HUES48 (cell line): ENCODE results near the gene PRKCH.

Experiments used
- H3K27ac ChIP-seq: one replicate; pipeline ENCODE4 v1.7.0; 2013; ENCODE audit warnings: low read depth, low read length, inconsistent platforms
- H3K27me3 ChIP-seq: 2 replicates; pipeline ENCODE4 v1.6.1; 2013; ENCODE audit warnings: mild to moderate bottlenecking, low read length; ENCODE audit not compliant: control insufficient read depth, insufficient read depth
- H3K36me3 ChIP-seq: 2 replicates; pipeline ENCODE4 v1.6.1; 2013; ENCODE audit warnings: low read length; ENCODE audit not compliant: control insufficient read depth, insufficient read depth
- H3K4me1 ChIP-seq: 2 replicates; pipeline ENCODE4 v1.6.1; 2013; ENCODE audit warnings: mild to moderate bottlenecking, low read length; ENCODE audit not compliant: control insufficient read depth, insufficient read depth
- H3K4me3 ChIP-seq: 2 replicates; pipeline ENCODE4 v1.5.1; 2013; ENCODE audit warnings: mild to moderate bottlenecking, low read depth, low read length
- H3K9ac ChIP-seq: 2 replicates; pipeline ENCODE4 v1.6.1; 2013; ENCODE audit warnings: mild to moderate bottlenecking, low read depth, low read length, moderate library complexity
- H3K9me3 ChIP-seq: 2 replicates; pipeline ENCODE4 v1.6.1; 2013; ENCODE audit warnings: low read length; ENCODE audit not compliant: control insufficient read depth, insufficient read depth

PRKCH gene

DNA sequence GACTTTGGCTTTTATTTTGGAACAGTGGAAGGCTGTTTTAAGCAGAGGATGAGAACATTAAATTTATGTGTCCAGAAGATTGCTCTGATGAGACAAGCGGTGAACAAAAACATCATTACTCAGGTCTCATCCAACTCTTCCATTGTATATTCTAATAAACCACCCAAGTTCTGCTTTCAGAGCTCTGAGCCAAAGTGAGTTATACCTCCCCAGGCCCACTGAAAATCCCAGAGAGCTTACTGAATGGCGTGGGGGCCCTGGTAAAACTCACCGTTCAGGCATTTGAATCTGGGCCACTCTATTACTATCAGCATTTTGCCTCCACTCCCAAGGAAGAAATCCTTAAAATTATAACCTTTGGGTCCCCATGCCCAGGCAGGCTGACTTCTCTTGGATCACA is 251.9 kb downstream of the PRKCH start:
- Histone ChIP-seq H3K27ac (no peak overlapping the region), H3K4me1 (peaks cover 14% of the 10 kb centered on the region), H3K27me3 (peaks cover 10% of the 10 kb centered on the region), H3K9me3 (no peaks in the 10 kb centered on the region), H3K4me3 (no peak overlapping the region), H3K36me3 (no peaks in the 10 kb centered on the region), H3K9ac (no peak overlapping the region)

DNA sequence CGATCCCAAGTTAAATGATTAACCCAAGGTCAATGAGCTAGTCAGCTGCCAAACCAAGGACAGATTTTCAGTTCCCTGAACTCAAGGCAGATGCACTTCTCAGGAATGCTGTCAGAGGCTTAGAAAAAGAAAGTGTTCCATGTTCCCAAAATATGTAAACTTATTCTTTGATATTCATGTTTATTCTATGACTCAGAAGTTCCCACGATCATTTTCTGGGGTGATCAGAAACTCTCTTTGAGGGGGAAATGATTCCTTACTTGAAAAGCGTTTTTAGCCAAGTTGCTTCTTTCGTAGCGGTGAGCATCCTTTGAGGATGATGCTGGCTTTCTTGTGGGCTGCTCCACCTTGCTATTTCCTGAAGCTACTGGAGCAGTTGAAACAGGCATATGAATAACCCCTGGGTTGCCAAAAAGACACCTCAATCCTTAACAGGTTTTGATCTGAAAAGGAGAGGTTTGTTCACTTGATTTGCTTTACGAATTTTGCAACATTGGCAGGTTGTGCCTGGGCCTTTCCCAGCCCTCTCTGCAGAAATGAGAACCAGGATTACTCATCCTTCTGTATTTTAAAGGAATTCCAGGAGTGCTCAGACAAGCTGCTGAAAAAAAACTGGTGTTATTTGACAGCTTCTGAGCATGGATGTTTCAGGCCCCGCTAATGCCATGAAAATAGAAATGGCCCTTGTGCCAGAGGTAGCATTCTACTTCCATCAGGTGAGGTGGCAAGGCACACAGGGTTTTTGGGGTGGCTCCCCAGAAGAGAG is 252.6 kb downstream of the PRKCH start:
- H3K4me1 ChIP-seq = peaks cover 10% of the 10 kb centered on the region
- H3K36me3 ChIP-seq = no peaks in the 10 kb centered on the region
- no peak overlapping the region for H3K4me3 ChIP-seq
- peaks cover 9% of the 10 kb centered on the region for H3K27me3 ChIP-seq
- H3K9ac ChIP-seq = no peak overlapping the region
- no peak overlapping the region for H3K27ac ChIP-seq
- no peaks in the 10 kb centered on the region for H3K9me3 ChIP-seq

DNA sequence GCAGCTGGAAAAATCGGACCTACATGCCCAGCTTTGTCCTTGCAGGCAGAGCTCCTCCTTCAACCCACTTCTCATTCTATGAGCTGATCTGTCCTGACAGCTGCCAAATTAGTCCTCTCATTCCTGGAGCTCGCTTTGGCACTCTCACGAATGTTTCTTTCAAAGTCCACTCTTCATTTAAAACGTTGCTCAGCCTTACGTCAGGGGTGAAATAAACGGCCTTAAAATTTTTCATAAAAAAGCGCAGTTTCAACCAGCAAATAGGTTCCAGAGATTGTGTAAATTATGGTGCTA is 253.1 kb downstream of the PRKCH start:
- Histone ChIP-seq H3K9ac (no peak overlapping the region), H3K36me3 (no peaks in the 10 kb centered on the region), H3K27ac (no peak overlapping the region), H3K27me3 (peaks cover 4% of the 10 kb centered on the region; the same call in 1 of the 2 replicates), H3K4me3 (no peak overlapping the region), H3K4me1 (0 out of 2 replicates have a peak, but pooled peaks cover 4% of the 10 kb centered on the region), H3K9me3 (no peaks in the 10 kb centered on the region)

DNA sequence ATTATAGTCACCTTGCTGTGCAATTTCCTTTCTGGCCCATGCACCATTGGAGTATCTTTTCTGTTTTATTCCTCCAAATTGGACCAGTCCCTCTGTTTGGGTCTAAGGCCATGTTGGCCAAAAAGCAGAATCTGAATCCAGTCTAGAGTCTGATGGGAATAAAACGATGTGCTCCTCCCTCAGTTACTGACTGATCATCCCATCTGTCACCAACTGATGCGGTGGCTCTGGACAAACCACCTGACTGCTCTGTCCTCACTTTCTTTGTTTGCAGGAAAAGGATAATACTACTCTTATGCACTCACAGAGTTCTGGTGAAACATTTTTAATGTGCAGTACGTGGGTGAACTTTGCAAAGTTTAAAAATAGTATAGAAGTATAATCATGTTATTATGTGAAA is 253.7 kb downstream of the PRKCH start:
- Histone ChIP-seq H3K27ac (no peak overlapping the region), H3K4me1 (0 out of 2 replicates have a peak, but pooled peaks cover 4% of the 10 kb centered on the region), H3K27me3 (no peaks in the 10 kb centered on the region), H3K9me3 (no peaks in the 10 kb centered on the region), H3K4me3 (no peak overlapping the region), H3K9ac (no peak overlapping the region), H3K36me3 (no peaks in the 10 kb centered on the region)

DNA sequence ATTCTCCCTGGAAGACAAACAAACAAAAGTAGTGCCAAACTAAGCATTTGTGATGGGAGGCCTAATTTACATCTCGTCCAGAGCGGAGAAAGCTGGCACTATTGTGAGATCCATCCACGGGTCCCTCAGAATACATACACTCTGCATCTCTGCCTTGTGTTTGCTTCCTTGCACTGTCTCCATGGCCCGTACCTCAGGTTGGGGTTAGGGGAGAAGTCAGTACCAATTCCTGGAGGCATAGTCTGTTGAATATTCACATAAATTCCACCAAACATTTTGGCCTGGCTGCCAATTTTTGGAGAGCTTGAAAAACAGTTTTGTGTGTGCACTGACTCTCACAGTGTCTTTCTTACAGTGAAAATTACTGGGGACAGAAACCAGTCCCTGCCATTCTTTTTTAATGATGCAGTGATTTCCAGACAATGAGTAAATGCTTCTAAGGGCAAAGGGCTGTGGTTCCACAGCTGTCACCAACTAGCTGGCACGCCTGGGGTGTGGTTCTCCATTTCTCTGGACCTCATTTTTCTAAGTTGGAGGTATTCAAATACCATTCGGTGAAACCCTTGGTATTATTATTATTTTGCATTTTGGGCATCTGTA is 254.3 kb downstream of the PRKCH start:
- Histone ChIP-seq H3K4me1 (peaks cover 4% of the 10 kb centered on the region; the same call in 1 of the 2 replicates), H3K36me3 (no peaks in the 10 kb centered on the region), H3K27ac (no peak overlapping the region), H3K4me3 (no peak overlapping the region), H3K9me3 (no peaks in the 10 kb centered on the region), H3K9ac (no peak overlapping the region), H3K27me3 (no peaks in the 10 kb centered on the region)

DNA sequence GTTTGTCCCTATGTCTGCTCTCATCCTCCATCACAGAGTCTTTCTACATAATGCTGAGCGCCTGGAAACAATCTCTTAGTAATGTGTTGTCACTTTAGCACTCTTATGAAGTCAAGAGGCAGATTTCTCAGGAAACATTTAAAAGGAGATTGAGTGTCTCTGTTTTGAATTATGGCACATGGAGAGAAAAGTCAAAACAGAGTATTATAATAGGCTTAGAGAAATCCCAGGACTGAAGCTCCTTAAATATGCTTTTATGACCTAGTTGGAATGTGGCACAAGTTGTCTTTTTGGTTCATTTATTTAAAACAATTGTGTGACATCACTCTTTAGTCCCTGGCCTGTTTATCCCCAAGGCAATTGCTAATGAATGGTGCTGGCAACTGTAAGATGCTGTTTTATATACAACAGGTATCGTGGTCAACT is 256.1 kb downstream of the PRKCH start:
- H3K4me1 ChIP-seq = peaks cover 4% of the 10 kb centered on the region; the same call in 1 of the 2 replicates
- H3K36me3 ChIP-seq = no peaks in the 10 kb centered on the region
- H3K9me3 ChIP-seq = no peaks in the 10 kb centered on the region
- no peak overlapping the region for H3K27ac ChIP-seq
- H3K9ac ChIP-seq = no peak overlapping the region
- no peak overlapping the region for H3K4me3 ChIP-seq
- no peaks in the 10 kb centered on the region for H3K27me3 ChIP-seq

DNA sequence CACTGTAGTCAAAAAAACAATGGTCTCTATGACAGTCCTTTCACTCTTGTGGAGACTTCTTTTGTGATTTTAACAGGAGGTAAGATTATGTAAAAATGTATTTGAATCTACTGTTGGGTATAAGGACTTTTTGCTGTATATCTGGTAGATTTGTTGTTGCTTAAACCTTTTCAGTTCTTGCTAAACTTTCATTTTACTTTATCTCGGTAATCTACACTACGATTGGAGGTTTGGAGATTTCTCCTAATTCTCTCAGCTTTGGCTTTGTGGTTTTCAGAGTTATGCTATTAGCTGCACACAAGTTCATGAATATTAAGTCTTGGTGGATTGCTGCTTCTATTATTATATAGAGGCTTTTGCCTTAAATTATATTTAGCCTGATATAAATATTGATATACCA is 257.4 kb downstream of the PRKCH start:
- H3K9ac ChIP-seq = no peak overlapping the region
- peaks cover 4% of the 10 kb centered on the region; the same call in 1 of the 2 replicates for H3K4me1 ChIP-seq

DNA sequence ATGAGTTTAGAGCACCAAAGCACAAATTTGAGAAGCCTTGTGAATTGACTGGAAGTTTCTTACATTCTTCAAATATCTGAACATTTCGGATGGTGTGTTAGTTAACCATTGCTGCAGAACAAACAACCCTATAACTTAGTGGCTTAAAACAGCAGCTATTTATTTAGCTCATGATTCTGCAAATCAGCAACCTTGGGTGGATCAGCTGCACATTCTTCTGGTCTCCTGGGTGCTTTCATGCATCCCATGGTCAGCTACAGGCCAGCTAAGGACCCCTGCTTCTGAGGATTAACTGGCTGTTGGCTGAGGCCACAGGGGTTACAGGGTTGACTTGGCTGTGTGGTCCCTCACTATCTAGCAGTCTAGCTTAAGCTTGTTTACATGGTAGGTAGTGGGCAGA is 260.0 kb downstream of the PRKCH start:
- Histone ChIP-seq H3K4me3 (no peak overlapping the region), H3K9ac (no peak overlapping the region), H3K4me1 (no peaks in the 10 kb centered on the region; the same call in 1 of the 2 replicates), H3K27me3 (no peaks in the 10 kb centered on the region), H3K36me3 (no peaks in the 10 kb centered on the region), H3K27ac (peak overlapping the region; percentile 38), H3K9me3 (no peaks in the 10 kb centered on the region)

More for the DNA sequence above, 257.4 kb downstream of the PRKCH start:
- Histone ChIP-seq H3K9me3 (no peaks in the 10 kb centered on the region), H3K27me3 (no peaks in the 10 kb centered on the region), H3K27ac (no peak overlapping the region), H3K4me3 (no peak overlapping the region), H3K36me3 (no peaks in the 10 kb centered on the region)

DNA sequence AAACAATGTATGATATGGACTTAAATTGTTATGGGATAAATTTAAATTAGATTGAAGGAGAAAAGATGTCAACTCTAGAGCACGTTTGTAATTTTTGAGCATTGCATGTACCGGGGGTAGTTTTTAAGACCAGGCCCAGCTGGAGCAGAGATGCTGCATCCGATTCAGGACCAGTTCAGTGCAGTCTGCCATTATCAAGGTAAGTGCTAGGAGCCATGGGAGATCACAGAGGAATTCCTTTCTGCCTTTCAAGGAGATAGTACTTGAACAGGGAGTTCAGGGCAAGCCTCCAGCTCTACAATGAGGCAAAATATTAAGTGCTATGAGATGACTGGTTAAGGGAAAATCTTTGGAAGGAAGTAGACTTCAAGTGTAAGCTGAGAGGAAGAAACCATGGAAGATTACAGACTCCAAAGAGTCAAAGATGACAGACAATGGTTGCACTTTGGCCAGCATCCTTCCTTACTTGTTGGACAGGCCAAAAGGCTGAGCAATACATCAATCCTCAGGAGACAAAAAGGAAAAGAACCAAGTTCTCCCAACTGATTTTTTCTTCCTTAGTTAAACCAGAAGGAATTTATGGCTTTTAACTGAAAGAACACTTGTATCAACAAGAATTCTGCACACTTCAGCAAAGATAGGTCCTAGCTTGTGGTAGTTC is 260.7 kb downstream of the PRKCH start:
- no peaks in the 10 kb centered on the region for H3K27me3 ChIP-seq
- no peaks in the 10 kb centered on the region for H3K36me3 ChIP-seq
- H3K27ac ChIP-seq = no peak overlapping the region
- H3K4me1 ChIP-seq = no peaks in the 10 kb centered on the region; the same call in 1 of the 2 replicates
- H3K9ac ChIP-seq = no peak overlapping the region
- no peaks in the 10 kb centered on the region for H3K9me3 ChIP-seq
- no peak overlapping the region for H3K4me3 ChIP-seq

DNA sequence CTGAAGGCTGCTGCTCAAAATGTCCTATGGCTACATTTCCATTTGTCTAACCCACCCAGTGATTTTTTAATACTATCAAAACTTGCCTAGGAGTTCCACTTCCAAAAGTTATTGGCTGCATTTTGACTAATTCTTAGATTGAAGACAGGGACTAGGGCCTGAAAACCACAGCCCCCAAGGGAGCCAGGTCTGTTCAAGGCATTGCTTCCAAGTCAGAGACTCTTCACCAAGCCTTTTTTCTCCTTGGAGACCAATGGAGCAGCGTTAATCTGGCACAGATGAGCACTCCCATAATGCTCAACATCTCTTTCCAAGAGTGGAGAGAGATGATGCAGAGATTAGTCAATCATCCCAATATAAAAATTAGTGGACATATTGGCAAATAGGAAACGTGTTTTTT is 261.4 kb downstream of the PRKCH start:
- Histone ChIP-seq H3K4me1 (no peaks in the 10 kb centered on the region; the same call in 1 of the 2 replicates), H3K27me3 (no peaks in the 10 kb centered on the region), H3K27ac (no peak overlapping the region), H3K36me3 (no peaks in the 10 kb centered on the region), H3K9me3 (no peaks in the 10 kb centered on the region), H3K9ac (no peak overlapping the region), H3K4me3 (no peak overlapping the region)

DNA sequence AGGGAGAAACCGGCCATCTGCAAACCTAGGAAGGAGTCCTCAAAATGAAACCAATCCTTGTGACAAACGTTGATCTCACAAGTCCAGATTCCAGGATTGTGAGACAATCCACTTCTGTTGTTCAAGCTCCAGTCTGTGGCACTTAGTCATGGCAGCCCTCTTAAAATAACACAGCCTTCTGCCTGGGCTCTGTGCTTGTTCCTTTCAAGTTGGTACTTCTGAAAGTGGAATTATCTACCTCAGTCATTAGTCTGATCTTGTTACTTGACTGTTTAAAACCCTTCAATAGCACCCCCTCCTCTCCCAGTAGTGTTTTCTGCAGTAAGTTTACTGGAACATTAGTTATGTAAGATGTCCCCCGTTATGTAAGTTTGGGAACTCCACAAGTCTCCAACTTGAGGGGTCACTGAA is 263.0 kb downstream of the PRKCH start:
- Histone ChIP-seq H3K27me3 (no peaks in the 10 kb centered on the region), H3K9ac (no peak overlapping the region), H3K27ac (no peak overlapping the region), H3K4me1 (no peaks in the 10 kb centered on the region; the same call in 1 of the 2 replicates), H3K9me3 (no peaks in the 10 kb centered on the region), H3K36me3 (no peaks in the 10 kb centered on the region), H3K4me3 (no peak overlapping the region)
